Keratinocyte (primary cell): Measurements from ENCODE around the gene AHCYL2.

Experiments
- CTCF ChIP-seq, 3 experiments: IDR thresholded peaks in 1 of 3; conservative IDR thresholded peaks in 1 of 3; optimal IDR thresholded peaks in 1 of 3; 2 replicates in 2 of 3; 3 replicates in 1 of 3; pipeline versions ENCODE3 to v1.5.1; 2011; ENCODE audit warnings: low read length in 3 of 3, mild to moderate bottlenecking in 3 of 3, moderate library complexity in 2 of 3, control low read depth in 1 of 3, inconsistent platforms in 1 of 3; ENCODE audit not compliant: insufficient read depth in 2 of 3; ENCODE audit errors: extremely low read depth in 1 of 3
- EZH2 ChIP-seq: IDR thresholded peaks from one replicate; pipeline ENCODE4 v1.6.1; 2012; ENCODE audit warnings: inconsistent platforms, mild to moderate bottlenecking, low read length, moderate library complexity

- TF ChIP-seq CTCF (optimal IDR thresholded peaks at IDR 0.05 in 1 of 3, IDR thresholded peaks at IDR 0.05 in 1 of 3, conservative IDR thresholded peaks at IDR 0.05 in 1 of 3; ENCODE audit: extremely low read depth in 1 of 3, insufficient read depth in 2 of 3, low read length in 3 of 3) (no peak), EZH2 (no peak)
Measured at GRCh38 chr7:129423700-129424410, 199.0 kb downstream of the AHCYL2 start.
